ENCODE data around the gene TSPO. TPM values are rescaled to one million over a fixed set of nuclear protein-coding genes. Genes with fewer than 3 reads are reported as not detected.

TSPO gene
- total and polyA plus RNA-seq, 2 of the 8 experiments (the other 6 are each of a cell fraction or from before 2014, with no cell fraction given) = 19.9 to 51.5 TPM

GRCh38 chr22:43170131-43170480 lies 18.7 kb downstream of the TSPO start:
- no peak overlapping the region for H2BK20ac ChIP-seq (ENCODE audit: low read length)
- no peaks in the 10 kb centered on the region for H3K27me3 ChIP-seq (replicated peaks in 1 of 4; ENCODE audit: control insufficient read depth in 3 of 4, extremely low read depth in 1 of 4, insufficient read depth in 3 of 4, low read length in 3 of 4)
- no peak overlapping the region for H3K23ac ChIP-seq (ENCODE audit: insufficient read length)
- peaks cover 31 to 60% (median 56%) of the 10 kb centered on the region in 4 experiments for H3K36me3 ChIP-seq (ENCODE audit: control insufficient read depth in 2 of 4, insufficient read depth in 4 of 4, low read length in 3 of 4)
- no peaks in the 10 kb centered on the region for H3K23me2 ChIP-seq (ENCODE audit: low read depth, low read length)
- H3K4ac ChIP-seq (replicated peaks; ENCODE audit: insufficient read length, low read depth, low read length) = no peak overlapping the region
- FAIRE-seq (no peak), DNase-seq (ENCODE audit: low read depth in 1 of 2, low spot score in 2 of 2) (no peak)
- H3K18ac ChIP-seq (ENCODE audit: extremely low read depth, low read length) = no peak overlapping the region
- no peak overlapping the region for H3K4me3 ChIP-seq (ENCODE audit: extremely low read depth in 1 of 4, insufficient read depth in 2 of 4, low read depth in 3 of 4, low read length in 4 of 4)
- no peaks in the 10 kb centered on the region for H3K4me1 ChIP-seq (replicated peaks in 1 of 4; ENCODE audit: control insufficient read depth in 3 of 4, insufficient read depth in 4 of 4, low read length in 3 of 4)
- no peaks in the 10 kb centered on the region for H3K79me1 ChIP-seq (ENCODE audit: low read depth, low read length)
- WGBS, 2 experiments (ENCODE audit: extremely low coverage in 1 of 2, insufficient coverage in 1 of 2, insufficient read length in 1 of 2, insufficient replicate concordance in 2 of 2, low coverage in 1 of 2, low lambda C conversion rate in 2 of 2, missing lambda C conversion rate in 1 of 2) = 100% methylated on average over 6 of the region's 9 CpGs; no CpG with 5 or more reads in 1 of the 2 experiments
- no peak overlapping the region for H3K9ac ChIP-seq (replicated peaks in 1 of 4; ENCODE audit: extremely low read depth in 1 of 4, low read depth in 3 of 4, low read length in 3 of 4)
- H3K14ac ChIP-seq (ENCODE audit: insufficient read length) = no peak overlapping the region
- no peak overlapping the region for H3K56ac ChIP-seq (replicated peaks; ENCODE audit: insufficient read length, low read depth, low read length)
- H4K91ac ChIP-seq (replicated peaks; ENCODE audit: insufficient read length, low read length) = no peak overlapping the region
- H3K27ac ChIP-seq (ENCODE audit: low read depth, low read length) = no peak overlapping the region
- no peak overlapping the region for H3K4me2 ChIP-seq (ENCODE audit: insufficient read depth in 1 of 2, low read depth in 2 of 2, low read length in 2 of 2)
- H2BK15ac ChIP-seq (ENCODE audit: low read length) = no peak overlapping the region
- H2BK12ac ChIP-seq (ENCODE audit: low read depth, low read length) = no peak overlapping the region
- no peaks in the 10 kb centered on the region for H3K79me2 ChIP-seq (ENCODE audit: control insufficient read depth in 1 of 2, insufficient read depth in 2 of 2, low read length in 2 of 2)
- H2AFZ ChIP-seq (ENCODE audit: low read length) = no peak overlapping the region
- H2BK120ac ChIP-seq (replicated peaks; ENCODE audit: low read depth, low read length) = no peak overlapping the region
- peaks cover 7% of the 10 kb centered on the region in 2 experiments for H4K20me1 ChIP-seq (replicated peaks in 1 of 2; ENCODE audit: control insufficient read depth in 1 of 2, insufficient read depth in 2 of 2, low read length in 2 of 2)
- POLR2A ChIA-PET (ENCODE audit: partially characterized antibody) = interaction anchor here (1.5 to 2.6 kb wide), 5 partner anchors 10 to 31 kb away, joined by 3 to 12 read pairs (median 10); no protein-coding TSS in a partner anchor
- no peak for TF ChIP-seq SIRT6 (IDR thresholded peaks at IDR 0.05; ENCODE audit: low read length)
- no peak for TF ChIP-seq POLR2A (IDR thresholded peaks at IDR 0.05; ENCODE audit: control extremely low read depth in 1 of 2, low read depth in 2 of 2, low read length in 2 of 2)
- no peak for TF ChIP-seq SP2 (IDR thresholded peaks at IDR 0.05; ENCODE audit: low read length)
- no peak for TF ChIP-seq CBX8 (IDR thresholded peaks at IDR 0.05; ENCODE audit: borderline replicate concordance, low read depth, low read length)
- no peak for TF ChIP-seq HDAC6 (IDR thresholded peaks at IDR 0.05; ENCODE audit: low read depth, low read length)
- TF ChIP-seq GABPA (IDR thresholded peaks at IDR 0.05; ENCODE audit: borderline replicate concordance, insufficient read depth, low read length) = no peak
- no peak for TF ChIP-seq TCF12 (IDR thresholded peaks at IDR 0.05; ENCODE audit: low read depth, low read length)
- TF ChIP-seq TEAD4 (IDR thresholded peaks at IDR 0.05; ENCODE audit: low read depth, low read length) = no peak
- H2BK5ac ChIP-seq (ENCODE audit: low read depth, low read length) = no peak overlapping the region
- no peaks in the 10 kb centered on the region for H3K9me3 ChIP-seq (ENCODE audit: insufficient read depth in 2 of 2, low read depth in 1 of 2, low read length in 1 of 2)
- CTCF ChIA-PET (ENCODE audit: partially characterized antibody) = interaction anchor here (0.8 to 1.4 kb wide), 6 partner anchors 10 to 61 kb away, joined by 3 to 7 read pairs (median 3); no protein-coding TSS in a partner anchor
- H4K8ac ChIP-seq (ENCODE audit: extremely low read depth, insufficient read depth, low read length) = no peak overlapping the region
- H4K5ac ChIP-seq (ENCODE audit: insufficient read length, low read depth, low read length) = no peak overlapping the region
- no peak overlapping the region for H2AK5ac ChIP-seq (ENCODE audit: low read depth, low read length)

All from H1 (cell line).